HG03432 (cell line): ENCODE data around the gene KIAA1191.
"Not testable (repeated sequence)": the region's sequence is repeated elsewhere in the genome, so short reads cannot be mapped to it uniquely, and the experiment has no call there.

Source experiments
- ATAC-seq: cut with Tn5 transposase; IDR thresholded peaks from one replicate; pipeline ENCODE4 v1.9.1; 2021; ENCODE audit warnings: mild to moderate bottlenecking, moderate library complexity; ENCODE audit not compliant: unreplicated experiment

The KIAA1191 gene, protein sequence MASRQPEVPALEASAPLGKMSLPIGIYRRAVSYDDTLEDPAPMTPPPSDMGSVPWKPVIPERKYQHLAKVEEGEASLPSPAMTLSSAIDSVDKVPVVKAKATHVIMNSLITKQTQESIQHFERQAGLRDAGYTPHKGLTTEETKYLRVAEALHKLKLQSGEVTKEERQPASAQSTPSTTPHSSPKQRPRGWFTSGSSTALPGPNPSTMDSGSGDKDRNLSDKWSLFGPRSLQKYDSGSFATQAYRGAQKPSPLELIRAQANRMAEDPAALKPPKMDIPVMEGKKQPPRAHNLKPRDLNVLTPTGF

DNA sequence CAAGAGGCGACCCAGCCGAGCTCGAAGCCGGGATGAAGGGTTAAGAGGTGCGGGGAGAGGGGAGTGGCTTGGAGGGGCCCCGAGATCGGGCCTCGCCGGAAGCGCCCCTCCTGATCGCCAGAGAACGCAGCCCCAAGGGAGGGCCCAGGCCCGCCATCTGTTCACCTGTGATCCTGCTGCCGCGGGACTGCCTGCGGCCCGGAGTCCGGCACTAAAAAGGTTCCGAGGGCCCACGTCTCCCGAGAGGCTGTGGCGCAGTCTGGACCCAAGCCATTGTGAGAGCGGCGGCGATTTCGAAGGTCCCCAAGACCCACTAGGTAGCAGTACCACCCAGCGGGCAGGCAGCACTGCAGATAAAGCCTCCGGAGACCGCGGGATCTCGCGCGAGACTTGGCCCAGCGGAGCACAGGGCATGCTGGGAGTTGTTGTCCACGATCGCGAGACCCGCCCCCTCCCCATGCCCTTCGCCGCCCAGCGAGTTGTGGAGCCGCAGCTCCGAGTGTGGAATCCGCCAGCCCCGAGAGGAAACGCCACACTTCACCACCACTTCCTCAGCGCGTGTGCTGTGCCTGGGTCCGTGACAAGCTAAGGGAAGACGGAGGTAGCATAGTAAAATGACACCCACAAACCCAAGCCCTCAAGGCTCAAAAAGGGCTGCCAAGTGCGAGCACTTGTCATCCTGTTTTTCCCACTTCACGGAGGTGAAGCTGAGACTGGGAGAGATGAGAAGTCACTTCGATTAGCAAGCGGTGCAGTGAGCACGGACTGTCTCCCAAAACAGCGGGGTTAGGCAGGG, at the start of gene KIAA1191:
KIAA1191 (minus strand) TSS at position 328 of the 796 bp plus-strand sequence. CDS start 2,256 bp downstream, outside the sequence.
- ATAC-seq: peak; percentile 90

DNA sequence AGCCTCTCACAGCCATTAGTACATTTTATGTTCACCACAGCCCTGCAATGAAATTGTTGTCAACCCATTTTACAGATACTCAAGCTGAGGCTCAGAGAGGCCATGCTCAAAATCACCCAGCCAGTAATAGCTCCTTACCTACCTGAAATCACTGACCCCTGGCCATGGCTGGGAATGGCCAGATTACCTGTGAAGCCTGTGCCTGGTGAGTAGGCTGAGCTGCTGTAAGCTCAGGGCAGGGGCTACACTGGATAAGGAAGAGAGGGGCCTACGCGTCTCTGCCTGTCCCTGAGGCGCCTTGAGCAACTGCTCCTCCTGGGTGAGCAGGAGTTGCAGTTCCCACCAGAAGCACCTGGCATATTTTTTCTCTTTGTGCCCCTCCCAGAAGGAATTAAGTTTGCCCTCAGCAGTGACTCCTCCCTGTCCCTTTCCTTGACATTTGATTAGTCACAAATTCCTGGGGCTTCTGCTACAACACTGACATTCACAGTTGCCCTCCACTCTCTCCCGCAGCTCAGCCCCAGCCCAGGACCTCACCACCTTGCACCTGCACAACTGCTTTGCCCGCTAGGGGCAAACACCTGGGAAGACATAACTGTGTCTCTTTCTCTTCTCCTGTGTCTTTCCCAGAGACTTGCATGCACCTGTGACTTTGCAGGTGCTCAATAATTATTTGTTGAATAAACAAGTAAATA, 49.1 kb upstream of the KIAA1191 start:
- ATAC-seq: no peak

DNA sequence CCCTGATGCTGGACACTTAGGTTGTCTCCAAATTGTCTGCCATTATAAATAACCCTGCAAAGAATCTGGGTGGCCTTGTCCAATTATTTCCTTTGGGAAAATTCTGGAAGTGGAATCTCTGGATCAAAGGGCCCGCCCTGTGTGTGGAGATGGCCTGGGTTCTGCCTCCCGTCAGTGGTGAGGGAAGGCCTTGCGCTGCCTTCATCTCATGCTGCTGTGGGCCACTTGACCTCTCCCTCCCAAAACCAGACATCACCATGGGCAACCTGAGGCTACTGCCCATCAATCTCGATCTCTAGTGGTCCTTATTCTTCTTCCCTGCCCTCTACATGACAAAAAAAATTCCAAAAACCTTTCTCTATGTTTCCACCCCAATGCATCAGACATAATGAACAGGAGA, 48.2 kb upstream of the KIAA1191 start:
- ATAC-seq: no peak

DNA sequence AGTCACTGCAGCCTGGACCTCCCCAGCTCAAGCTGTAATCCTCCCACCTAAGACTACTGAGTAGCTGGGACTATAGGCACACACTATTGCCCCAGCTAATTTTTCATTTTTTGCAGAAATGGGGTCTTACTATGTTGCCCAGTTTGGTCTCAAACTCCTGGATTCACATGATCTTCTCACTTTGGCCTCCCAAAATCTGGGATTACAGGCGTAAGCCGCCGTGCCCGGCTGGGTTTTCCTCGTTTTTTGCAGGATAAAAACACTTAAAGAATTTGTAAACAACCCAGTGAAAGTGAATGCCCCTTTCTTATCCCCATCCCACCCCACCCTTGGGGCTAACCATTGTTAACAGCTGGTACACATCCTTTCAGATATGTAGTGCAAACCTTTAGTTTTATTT, 47.0 kb upstream of the KIAA1191 start:
- no peak for ATAC-seq

DNA sequence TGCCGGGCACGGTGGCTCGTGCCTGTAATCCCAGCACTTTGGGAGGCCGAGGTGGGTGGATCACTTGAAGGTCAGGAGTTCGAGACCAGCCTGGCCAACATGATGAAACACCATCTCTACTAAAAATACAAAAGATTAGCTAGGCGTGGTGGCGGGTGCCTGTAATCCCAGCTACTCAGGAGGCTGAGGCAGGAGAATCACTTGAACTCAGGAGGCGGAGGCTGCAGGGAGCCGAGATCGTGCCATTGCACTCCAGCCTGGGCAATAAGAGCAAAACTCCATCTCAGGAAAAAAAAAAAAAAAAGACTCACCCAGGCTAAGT, 46.6 kb upstream of the KIAA1191 start:
- not testable (repeated sequence) for ATAC-seq

DNA sequence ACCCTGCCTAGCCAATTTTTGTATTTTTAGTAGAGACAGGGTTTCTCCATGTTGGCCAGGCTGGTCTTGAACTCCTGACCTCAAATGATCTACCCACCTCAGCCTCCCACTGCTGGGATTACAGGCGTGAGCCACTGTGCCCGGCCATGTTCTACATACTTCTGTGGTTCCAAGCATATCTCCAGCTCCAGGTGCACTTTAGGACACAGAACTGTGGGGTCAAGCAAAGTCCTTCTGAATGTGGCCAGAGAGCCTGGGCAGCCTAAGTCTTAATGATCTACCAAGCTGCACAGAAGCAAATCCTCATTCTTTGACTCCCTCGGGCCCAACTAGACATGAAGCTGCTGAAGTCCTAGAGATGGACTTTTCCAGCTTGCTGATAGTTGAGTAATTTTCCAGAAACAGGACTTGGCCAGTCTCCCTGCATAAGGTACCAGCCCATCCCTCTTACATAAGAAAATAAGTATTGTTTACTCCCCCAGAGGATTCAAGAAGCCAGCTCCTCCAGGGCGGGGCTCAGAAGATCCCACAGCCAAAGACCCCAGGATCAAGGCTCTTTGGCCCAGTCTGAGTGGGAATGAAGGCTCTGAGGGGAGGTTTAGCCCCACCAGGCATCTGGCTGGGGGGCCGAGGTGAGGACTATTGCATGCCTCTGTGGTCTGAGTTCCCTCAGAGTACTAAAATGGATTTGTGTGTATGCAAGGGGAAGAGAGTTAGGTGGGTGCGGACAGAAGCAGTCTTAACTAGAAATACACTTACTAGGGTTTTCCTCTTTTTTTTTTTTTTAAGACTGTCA, 46.1 kb upstream of the KIAA1191 start:
- ATAC-seq: no peak

DNA sequence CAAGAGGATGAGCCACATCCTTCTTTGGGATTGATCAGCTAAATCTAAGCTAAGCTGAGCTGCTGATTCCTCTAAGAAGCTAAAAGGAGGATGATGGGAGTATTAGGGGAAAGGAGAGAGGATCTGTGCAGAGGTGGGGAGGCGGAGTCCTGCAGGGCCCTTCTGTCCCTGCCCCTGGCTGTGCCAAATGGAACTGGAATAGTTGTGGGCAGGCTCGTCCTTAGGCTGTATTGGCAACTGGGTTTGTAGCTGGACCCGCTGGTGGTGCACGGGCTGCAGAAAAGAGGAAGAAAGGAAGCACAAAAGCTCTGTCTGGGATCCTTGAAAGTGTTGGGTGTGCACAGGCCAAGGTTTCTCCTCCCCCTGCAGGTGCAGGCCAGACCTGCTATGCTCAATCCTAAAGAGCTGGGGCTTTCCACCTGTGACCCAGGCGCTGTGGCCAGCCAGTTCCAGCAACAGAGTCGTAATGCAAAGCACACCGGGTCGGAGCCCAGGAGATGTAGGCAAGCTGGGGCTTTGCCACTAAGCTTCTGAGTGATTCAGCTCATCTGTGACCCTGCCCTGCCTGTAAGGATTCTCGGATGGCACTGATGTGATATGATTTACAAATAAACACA, 45.0 kb upstream of the KIAA1191 start:
- ATAC-seq: no peak

DNA sequence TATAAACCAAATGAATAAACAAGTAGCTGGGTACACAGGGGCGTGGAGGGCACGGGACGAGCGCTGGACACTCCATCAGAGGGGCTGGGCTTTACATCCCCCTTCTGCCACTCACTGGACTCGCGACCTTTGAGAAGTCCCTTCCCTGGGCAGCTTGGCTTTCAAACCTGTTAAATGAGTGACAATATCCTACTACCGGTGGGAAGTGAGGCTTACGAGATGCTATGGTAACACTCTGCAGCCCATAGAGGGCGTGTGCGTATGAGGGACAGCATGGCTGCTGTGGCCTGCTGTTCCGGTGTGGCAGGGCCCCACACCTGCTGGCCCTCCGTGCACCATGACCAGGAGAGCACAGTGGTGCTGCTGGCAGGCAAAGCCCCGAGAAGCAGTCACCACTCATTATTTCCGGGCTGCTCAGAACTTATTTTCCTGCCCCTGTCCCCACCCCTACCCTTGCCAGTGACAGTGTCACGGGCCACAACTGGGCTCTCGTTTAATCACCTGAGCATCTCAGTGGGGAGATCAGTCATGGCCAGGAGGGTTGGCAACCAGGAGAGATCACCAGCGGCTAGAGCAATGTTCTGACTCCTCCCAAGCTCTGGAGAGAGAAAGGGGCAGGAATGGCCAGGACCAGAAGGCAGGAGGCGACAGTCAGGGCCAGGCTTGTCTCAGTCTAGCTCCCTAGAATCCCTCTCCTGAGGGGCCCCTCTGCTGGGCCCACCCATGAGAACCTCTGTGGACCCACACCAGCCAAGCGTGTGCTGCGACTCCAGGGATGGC, 44.3 kb upstream of the KIAA1191 start:
- ATAC-seq: no peak

DNA sequence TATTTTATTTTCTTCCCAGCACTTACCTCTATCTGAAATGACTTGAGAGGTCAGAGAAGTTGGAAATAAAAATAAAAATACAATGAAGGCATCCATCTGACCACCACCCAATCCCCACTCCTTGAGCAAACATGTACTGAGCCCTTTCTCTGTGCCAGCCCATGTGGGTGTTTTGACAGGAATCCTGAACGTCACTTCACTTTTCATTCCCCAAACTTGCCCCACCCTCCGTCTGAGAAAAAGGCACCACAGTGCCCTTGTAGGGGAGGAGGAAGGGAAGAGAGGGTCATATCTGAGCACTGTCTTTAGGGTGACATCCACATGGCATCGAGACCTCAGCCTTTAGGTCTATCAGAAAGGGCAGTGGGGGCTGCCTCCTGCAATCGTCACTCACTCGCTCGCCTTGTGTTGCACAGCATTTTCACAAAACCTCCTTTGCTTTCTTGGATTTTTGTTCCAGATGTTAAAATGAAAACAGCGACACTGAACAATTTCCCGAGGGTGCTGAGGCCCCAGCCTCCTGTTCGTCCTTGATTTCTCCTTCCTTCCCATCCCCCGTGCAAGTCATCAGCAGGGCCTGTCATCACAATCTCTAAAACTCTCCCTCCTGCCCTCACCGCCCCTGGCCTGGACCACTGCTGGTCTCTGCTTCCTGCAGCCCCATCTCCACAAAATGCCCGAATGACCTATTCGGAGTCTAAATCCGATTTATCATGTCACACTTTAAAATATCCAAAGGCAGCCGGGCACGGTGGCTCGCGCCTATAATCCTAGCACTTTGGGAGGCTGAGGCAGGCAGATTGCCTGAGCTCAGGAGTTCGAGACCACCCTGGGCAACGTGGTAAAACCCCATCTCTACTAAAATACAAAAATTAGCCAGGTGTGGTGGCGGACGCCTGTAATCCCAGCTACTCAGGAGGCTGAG, 40.0 kb upstream of the KIAA1191 start:
- no peak for ATAC-seq

DNA sequence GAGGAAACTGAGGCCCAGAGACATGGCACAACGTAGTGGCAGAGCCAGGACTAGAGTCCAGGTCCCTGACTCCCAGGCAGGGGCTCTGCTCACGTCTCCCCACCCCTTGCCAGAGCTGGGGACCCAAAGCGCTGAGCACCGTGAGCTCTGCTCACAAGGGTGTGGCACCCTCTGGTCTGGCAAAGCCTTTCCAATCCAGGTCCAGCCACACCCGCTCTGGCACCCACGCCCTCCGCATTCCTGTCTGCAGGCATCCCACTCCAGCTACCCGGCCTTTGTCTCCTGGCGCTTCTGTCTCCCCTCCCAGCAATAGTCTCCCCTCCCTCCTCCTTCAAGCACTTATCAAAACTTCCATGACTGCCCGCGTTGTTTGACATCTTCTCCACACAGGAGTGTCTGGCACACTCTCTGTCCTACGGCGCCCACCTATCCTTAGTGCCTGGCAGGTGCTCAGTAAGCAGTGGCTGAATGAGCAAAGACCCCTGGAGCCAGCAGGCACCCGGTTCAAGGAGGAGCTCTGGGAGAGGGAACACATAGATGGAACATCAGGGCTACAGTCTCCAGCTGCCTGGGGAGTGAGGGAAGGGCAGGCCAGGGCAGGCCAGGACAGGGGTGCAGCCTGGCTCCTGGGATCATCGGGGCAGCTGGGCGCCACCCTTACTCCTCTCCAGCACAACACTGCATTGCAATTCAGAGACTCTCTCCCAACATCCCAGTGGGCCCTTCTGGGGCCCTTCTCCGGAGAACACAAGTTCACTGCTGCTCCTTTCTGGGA, 39.0 kb upstream of the KIAA1191 start:
- no peak for ATAC-seq

DNA sequence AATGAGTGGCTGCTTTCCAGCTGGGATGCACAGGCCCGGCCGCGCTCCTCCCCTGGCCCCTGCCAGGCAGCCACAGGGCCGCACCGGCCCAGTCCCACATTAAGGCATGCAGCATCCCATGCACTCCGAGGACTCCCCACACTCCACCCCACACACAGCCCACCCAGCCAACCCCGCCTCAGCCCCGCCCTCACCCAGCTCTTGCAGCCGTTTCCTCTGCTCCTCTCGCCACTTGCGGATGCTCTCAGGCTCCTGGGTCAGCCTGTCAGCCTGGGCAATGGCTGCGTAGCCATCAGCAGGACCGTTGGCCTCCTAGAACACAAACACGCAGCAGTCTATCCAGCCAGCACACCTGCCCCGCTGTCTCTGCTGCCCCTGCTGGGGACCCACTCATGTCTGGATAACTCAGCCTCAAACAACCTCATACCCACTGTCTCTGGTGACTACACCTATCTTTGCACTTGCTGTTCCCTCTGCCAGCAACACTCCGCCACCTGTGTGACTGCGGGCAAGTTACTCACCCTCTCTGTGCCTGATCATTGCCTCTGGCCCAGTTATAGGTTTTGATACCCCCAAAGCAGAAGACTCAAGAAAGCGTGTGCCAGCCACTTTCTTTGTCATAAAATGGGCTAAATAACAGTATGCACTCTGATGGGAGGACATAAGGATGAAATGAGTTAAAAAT, 36.3 kb upstream of the KIAA1191 start:
- ATAC-seq: no peak

DNA sequence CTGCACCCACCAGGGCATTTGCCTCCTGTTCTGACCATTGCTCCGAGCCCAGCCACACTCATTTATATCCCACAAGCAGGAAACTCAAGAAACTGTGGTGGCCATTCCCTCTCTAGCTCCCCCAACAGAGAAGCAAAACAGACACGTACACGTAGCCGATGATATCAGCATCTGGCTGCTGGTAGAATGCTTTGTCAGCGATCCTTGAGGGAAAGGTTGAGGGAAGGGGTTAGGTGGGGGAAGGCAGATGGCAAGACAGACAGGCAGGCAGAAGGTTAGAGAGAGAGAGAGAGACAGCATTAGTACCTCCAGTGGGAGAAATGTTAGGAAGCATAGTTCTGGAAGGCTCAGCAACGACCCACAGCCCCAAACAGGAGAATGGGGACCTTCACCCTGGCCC, 34.8 kb upstream of the KIAA1191 start:
- no peak for ATAC-seq

DNA sequence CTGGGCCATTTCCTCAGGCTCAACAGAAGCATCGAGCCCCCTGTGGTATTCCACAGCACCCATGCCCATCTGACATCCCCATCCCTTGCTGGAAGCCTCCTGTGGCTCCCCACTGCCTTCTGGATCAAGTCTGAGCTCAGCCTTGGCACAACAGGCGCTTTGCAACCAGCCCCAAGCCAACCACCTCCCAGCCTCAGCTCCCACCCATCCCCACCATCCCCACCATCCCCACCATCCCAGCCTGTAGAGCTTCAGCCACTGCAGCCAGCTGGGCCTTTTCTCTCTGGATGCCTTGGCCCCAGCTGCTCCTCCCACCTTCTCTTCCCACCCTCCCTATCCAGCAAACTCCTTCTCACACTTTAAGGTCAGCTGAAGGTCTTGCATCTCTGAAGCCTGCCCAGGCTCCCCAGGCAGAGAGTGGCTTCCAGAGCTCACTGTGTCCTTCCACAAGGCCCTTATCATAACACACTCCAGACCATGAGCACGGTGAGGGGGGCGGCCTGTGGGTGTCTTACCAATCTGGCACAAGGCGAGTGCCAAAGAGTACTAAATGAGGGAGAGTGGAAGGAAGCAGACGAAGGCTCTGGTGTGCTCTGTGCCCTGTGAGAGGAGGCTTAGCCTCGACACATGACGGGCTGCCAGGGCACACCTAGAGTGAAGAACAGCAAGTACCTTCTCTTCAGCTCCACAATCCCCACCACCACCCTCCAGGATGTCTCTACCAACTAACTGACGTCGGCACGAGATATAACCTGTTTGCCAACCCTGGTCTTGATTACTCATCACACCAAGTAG, 33.5 kb upstream of the KIAA1191 start:
- ATAC-seq: no peak

DNA sequence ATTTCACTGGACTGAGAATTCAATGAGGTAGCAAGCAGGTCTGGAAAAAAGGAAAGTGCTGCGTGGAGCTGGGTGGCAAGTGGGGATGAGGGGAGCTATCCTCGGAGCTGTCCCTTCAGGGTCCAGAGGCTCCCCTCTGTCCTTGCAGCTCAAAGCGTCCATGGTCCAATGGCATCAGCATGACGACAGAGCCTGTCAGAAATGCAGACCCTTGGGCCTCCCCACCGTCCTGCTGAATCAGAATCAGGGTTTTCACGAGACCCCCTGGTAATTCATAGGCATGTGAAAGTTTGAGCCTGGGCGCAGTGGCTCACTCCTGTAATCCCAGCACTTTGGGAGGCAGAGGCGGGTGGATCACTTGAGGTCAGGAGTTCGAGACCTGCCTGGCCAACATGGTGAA, 32.5 kb upstream of the KIAA1191 start:
- no peak for ATAC-seq

DNA sequence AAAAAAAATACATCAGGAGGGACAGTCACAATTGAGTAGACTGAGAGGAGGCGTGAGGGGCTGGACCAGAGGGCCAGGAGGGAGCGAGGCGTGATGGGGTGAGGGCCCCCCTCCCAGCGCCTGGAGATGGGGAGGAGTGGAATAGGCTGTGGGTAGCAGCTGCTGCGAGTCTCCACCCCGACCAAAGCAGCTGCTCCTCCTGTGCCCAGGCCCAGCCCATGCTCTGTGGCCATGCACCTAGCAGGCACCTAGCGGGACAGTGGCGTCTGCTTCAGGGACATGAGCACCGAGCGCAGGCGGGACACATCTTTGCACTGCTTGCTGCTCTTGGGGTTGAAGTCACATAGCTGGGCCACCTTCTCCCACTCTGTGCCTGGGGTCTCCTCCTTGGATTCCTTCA, 31.0 kb upstream of the KIAA1191 start:
- ATAC-seq: no peak

DNA sequence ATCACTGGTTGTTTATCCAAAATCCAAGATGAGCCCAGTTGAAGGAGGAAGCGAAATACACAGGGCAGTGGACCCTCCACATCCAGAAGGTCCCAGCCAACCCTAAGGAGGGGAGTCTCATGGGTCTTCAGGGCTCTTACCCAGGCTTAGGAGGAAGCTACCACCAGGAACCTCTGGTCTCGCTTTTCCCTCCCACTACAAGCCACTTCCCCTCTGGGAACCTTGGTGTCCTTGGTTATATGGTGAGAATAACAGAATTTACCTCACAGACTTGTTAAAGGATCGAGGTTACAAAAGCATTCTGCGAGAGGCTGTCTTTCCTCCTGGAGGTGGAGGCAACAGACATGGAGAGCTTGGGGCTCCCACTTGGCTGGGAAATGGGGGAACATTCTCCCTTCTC, 30.4 kb upstream of the KIAA1191 start:
- ATAC-seq: no peak

DNA sequence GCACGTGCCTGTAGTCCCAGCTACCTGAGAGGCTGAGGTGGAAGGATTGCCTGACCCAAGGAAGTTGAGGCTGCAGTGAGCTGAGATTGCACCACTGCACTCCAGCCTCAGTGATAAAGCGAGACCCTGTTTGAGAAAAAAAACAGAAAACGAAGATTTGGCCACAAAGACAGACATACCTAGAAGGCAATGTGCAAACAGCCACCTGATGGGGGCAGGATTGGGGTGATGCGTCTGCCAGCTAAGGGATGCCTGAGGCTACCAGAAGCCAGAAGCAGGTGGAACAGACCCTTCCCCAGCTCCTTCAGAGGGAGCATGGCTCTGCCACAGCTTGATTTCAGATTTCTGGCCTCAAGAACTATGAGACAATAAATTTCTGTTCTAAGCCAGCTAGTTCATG, 29.9 kb upstream of the KIAA1191 start:
- ATAC-seq: no peak
